Measurements from ENCODE around the gene SLIT3. TPM values are rescaled to one million over a fixed set of nuclear protein-coding genes. Genes with fewer than 3 reads are reported as not detected.

The SLIT3 gene
- total and polyA plus RNA-seq, 9 of the 15 experiments (the other 6 are each of a cell fraction or from before 2014, with no cell fraction given): 0.01 to 0.04 TPM; not detected in 7

DNA sequence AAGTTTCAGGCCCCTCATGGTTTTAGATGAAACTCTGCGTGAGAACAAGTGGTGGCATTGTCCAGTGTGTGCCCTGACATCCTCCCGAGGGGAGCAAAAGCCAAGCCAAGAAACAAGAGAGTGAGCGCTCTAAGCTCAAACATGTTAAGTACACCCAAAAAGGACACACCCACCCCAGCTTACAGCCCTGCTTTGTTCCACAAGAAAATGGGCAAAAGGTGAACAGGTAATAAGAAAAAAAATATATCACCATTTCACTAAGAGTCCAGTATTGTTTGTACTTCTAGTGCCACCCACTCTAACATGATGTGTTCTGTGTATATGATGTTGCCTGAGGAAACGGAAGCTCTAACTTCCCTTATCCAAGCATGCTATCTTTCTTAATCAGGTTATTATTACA lies 278.2 kb downstream of the SLIT3 start:
- Histone ChIP-seq H3K4me3 (no peak overlapping the region), H4K20me1 (replicated peaks; ENCODE audit: control insufficient read depth, insufficient read depth, low read length) (no peaks in the 10 kb centered on the region), H3K4me1 (replicated peaks in 1 of 2; ENCODE audit: control insufficient read depth in 2 of 2, insufficient read depth in 2 of 2, low read length in 2 of 2) (no peaks in the 10 kb centered on the region), H3K4me2 (ENCODE audit: insufficient read depth, low read length) (no peak overlapping the region), H3K9me3 (replicated peaks; ENCODE audit: control insufficient read depth, insufficient read depth, low read depth, low read length) (no peaks in the 10 kb centered on the region), H2AFZ (ENCODE audit: low read depth, low read length) (no peak overlapping the region), H3K79me2 (ENCODE audit: control insufficient read depth, insufficient read depth, low read length) (no peaks in the 10 kb centered on the region), H3K9me1 (ENCODE audit: control insufficient read depth, insufficient read depth, low read length) (no peaks in the 10 kb centered on the region), H3K36me3 (ENCODE audit: control insufficient read depth, insufficient read depth, low read length) (no peaks in the 10 kb centered on the region), H3K27ac (ENCODE audit: extremely low read depth, low read depth, low read length) (no peak overlapping the region), H3K27me3 (ENCODE audit: control insufficient read depth in 2 of 2, insufficient read depth in 2 of 2, low read length in 2 of 2) (peaks cover 0 to 6% of the 10 kb centered on the region in 2 experiments; a peak in 2 of 5 replicates), H3K9ac (ENCODE audit: insufficient read depth in 1 of 2, low read depth in 2 of 2, low read length in 2 of 2) (no peak overlapping the region)
- ATAC-seq (no peak), FAIRE-seq (no peak), DNase-seq (ENCODE audit: extremely low read depth in 1 of 4, low spot score in 3 of 4) (no peak)
- WGBS (ENCODE audit: insufficient coverage, low coverage, missing lambda C conversion rate): 2% methylated on average over 4 of the region's 4 CpGs
- TF ChIP-seq SRSF9 (IDR thresholded peaks at IDR 0.05; ENCODE audit: borderline replicate concordance, low read depth, low read length): no peak
- TF ChIP-seq KDM5B (IDR thresholded peaks at IDR 0.05; ENCODE audit: insufficient replicate concordance, low read depth, low read length): no peak
- TF ChIP-seq ZNF274 (IDR thresholded peaks at IDR 0.05; ENCODE audit: borderline replicate concordance, low read depth, low read length): no peak
- no peak for TF ChIP-seq TARDBP (IDR thresholded peaks at IDR 0.05)
- TF ChIP-seq TAF1 (IDR thresholded peaks at IDR 0.05; ENCODE audit: control insufficient read depth, extremely low read depth, insufficient read depth, low read length, severe bottlenecking): no peak
- TF ChIP-seq TCFL5 (CRISPR knock-in tag; conservative IDR thresholded peaks at IDR 0.05): no peak
- no peak for TF ChIP-seq CREB1 (IDR thresholded peaks at IDR 0.05)
- TF ChIP-seq CREB1 (CRISPR knock-in tag; IDR thresholded peaks at IDR 0.05): no peak
- TF ChIP-seq RBM25 (IDR thresholded peaks at IDR 0.05; ENCODE audit: low read depth, low read length, severe bottlenecking): no peak
- no peak for TF ChIP-seq ZKSCAN8 (CRISPR knock-in tag; IDR thresholded peaks at IDR 0.05)
- no peak for TF ChIP-seq TCF15 (CRISPR knock-in tag; IDR thresholded peaks at IDR 0.05)
- TF ChIP-seq, protein P1, sequence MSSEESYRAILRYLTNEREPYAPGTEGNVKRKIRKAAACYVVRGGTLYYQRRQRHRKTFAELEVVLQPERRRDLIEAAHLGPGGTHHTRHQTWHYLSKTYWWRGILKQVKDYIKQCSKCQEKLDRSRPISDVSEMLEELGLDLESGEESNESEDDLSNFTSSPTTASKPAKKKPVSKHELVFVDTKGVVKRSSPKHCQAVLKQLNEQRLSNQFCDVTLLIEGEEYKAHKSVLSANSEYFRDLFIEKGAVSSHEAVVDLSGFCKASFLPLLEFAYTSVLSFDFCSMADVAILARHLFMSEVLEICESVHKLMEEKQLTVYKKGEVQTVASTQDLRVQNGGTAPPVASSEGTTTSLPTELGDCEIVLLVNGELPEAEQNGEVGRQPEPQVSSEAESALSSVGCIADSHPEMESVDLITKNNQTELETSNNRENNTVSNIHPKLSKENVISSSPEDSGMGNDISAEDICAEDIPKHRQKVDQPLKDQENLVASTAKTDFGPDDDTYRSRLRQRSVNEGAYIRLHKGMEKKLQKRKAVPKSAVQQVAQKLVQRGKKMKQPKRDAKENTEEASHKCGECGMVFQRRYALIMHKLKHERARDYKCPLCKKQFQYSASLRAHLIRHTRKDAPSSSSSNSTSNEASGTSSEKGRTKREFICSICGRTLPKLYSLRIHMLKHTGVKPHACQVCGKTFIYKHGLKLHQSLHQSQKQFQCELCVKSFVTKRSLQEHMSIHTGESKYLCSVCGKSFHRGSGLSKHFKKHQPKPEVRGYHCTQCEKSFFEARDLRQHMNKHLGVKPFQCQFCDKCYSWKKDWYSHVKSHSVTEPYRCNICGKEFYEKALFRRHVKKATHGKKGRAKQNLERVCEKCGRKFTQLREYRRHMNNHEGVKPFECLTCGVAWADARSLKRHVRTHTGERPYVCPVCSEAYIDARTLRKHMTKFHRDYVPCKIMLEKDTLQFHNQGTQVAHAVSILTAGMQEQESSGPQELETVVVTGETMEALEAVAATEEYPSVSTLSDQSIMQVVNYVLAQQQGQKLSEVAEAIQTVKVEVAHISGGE (CRISPR knock-in tag; IDR thresholded peaks at IDR 0.05): no peak
- TF ChIP-seq RBBP5 (IDR thresholded peaks at IDR 0.05; ENCODE audit: borderline replicate concordance, insufficient read depth, low read length, poor library complexity, severe bottlenecking): no peak
- no peak for TF ChIP-seq KLF13 (tag; IDR thresholded peaks at IDR 0.05; ENCODE audit: borderline replicate concordance, low read depth)
- TF ChIP-seq DPF2 (IDR thresholded peaks at IDR 0.05): no peak
- intact Hi-C loops (cut with micrococcal nuclease) (no loop called here), in situ Hi-C loops (cut with MboI) (no loop called here)
- no TSS peak for BruUV-seq (replicated peaks)
- ChIA-PET CTCF (ENCODE audit: low intra/inter-chr PET ratio) (no interaction called here), POLR2A (no interaction called here)
